Measurements from ENCODE around the gene TMEM151A. TPM values are rescaled to one million over a fixed set of nuclear protein-coding genes. Genes with fewer than 3 reads are reported as not detected.

The TMEM151A gene
- total and polyA plus RNA-seq, 11 donors: 0.08 to 7.9 (median 0.12) TPM; not detected in 5

GRCh38 chr11:66280428-66280827, 11.3 kb upstream of the TMEM151A start:
- Histone ChIP-seq H3K4me1 (peaks cover 0 to 30% (median 19%) of the 10 kb centered on the region in 12 donors), H3K27ac (no peak overlapping the region), H3K36me3 (peaks cover 0 to 28% (median 16%) of the 10 kb centered on the region in 9 donors), H3K9me3 (no peaks in the 10 kb centered on the region), H3K27me3 (no peaks in the 10 kb centered on the region), H3K4me3 (no peak overlapping the region)
- intact Hi-C loops (cut with DNase I): loop anchor here in 5 of 10 donors (10.0 kb wide), 1 partner anchor 56 kb away; no protein-coding TSS in a partner anchor
- ATAC-seq (no peak), DNase-seq (no peak)
- TF ChIP-seq POLR2A (IDR thresholded peaks at IDR 0.05): no peak
- TF ChIP-seq CTCF (IDR thresholded peaks at IDR 0.05): no peak
- WGBS, 4 donors: 76 to 83% (median 79%) methylated on average over 12 to 14 of the region's 14 CpGs

- Histone ChIP-seq H3K36me3 (peaks cover 0 to 28% (median 10%) of the 10 kb centered on the region in 9 donors), H3K27me3 (no peaks in the 10 kb centered on the region), H3K4me1 (peaks cover 0 to 36% (median 22%) of the 10 kb centered on the region in 12 donors), H3K9me3 (no peaks in the 10 kb centered on the region), H3K4me3 (no peak overlapping the region), H3K27ac (no peak overlapping the region)
- intact Hi-C loops (cut with DNase I): loop anchor here in 5 of 10 donors (10.0 kb wide), 1 partner anchor 56 kb away; no protein-coding TSS in a partner anchor
- no peak for DNase-seq
- TF ChIP-seq CTCF (IDR thresholded peaks at IDR 0.05) (no peak), POLR2A (IDR thresholded peaks at IDR 0.05) (no peak)
- ATAC-seq: no peak
- 84 to 93% (median 88%) methylated on average over 6 of the region's 6 CpGs for WGBS, 4 donors
Measured at GRCh38 chr11:66281001-66281400, 10.7 kb upstream of the TMEM151A start.

- ATAC-seq (peak in 1 of 4 donors; percentile 2), DNase-seq (no peak)
- Histone ChIP-seq H3K27ac (no peak overlapping the region), H3K27me3 (no peaks in the 10 kb centered on the region), H3K4me3 (no peak overlapping the region), H3K4me1 (peaks cover 0 to 45% (median 25%) of the 10 kb centered on the region in 12 donors), H3K36me3 (peaks cover 0 to 23% (median 8%) of the 10 kb centered on the region in 9 donors), H3K9me3 (no peaks in the 10 kb centered on the region)
- intact Hi-C loops (cut with DNase I): loop anchor here in 9 of 10 donors (1.0 to 10.0 kb wide), 3 partner anchors 57 to 60 kb away; no protein-coding TSS in a partner anchor
- TF ChIP-seq POLR2A (IDR thresholded peaks at IDR 0.05) (no peak), CTCF (IDR thresholded peaks at IDR 0.05) (no peak)
- WGBS, 4 donors: 31 to 44% (median 34%) methylated on average over 16 to 20 of the region's 20 CpGs
Measured at GRCh38 chr11:66281776-66282467, 9.8 kb upstream of the TMEM151A start.
